ENCODE measurements around the gene BEGAIN.

DNA sequence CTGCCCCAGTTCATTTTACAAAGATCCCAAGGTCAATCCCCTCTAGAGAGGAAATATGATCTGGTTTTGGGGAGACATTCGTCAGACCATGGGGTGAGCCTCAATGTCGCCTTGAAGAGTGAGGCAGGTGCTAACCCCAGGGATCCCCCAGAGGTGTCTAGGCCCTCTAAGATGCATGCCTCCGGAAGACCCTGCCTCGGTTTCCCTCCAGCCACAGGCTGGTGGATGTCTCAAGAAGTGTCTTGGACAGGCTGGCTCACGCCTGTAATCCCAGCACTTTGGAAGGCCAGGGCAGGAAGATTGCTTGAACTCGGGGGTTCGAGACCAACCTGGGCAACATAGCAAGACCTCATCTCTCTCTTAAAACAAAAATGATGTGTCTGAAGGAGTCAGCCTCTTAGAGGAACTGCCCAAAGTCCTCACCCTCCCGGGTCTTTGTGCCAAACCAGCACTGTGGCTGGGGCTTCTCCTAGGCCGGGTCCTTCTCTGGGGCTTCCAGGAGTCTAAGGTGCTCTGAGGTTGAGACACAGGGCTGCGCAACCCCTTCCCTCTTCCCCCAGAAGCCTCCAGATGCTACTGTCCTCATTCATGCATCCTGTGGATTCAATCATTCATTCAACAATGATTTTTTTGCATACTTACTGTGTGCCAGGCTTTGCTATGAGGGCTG lies 24.7 kb upstream of the BEGAIN start:
- TF ChIP-seq ZNF274 (IDR thresholded peaks at IDR 0.05; ENCODE audit: borderline replicate concordance, extremely low read depth, low read length): no peak
- no peak for TF ChIP-seq ATF2 (IDR thresholded peaks at IDR 0.05; ENCODE audit: low read length)
- TF ChIP-seq, protein P1, sequence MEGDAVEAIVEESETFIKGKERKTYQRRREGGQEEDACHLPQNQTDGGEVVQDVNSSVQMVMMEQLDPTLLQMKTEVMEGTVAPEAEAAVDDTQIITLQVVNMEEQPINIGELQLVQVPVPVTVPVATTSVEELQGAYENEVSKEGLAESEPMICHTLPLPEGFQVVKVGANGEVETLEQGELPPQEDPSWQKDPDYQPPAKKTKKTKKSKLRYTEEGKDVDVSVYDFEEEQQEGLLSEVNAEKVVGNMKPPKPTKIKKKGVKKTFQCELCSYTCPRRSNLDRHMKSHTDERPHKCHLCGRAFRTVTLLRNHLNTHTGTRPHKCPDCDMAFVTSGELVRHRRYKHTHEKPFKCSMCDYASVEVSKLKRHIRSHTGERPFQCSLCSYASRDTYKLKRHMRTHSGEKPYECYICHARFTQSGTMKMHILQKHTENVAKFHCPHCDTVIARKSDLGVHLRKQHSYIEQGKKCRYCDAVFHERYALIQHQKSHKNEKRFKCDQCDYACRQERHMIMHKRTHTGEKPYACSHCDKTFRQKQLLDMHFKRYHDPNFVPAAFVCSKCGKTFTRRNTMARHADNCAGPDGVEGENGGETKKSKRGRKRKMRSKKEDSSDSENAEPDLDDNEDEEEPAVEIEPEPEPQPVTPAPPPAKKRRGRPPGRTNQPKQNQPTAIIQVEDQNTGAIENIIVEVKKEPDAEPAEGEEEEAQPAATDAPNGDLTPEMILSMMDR (IDR thresholded peaks at IDR 0.05; ENCODE audit: control extremely low read depth in 1 of 3, insufficient read depth in 1 of 3, low read depth in 1 of 3, low read length in 3 of 3): no peak
- TF ChIP-seq RBBP5 (IDR thresholded peaks at IDR 0.05; ENCODE audit: borderline replicate concordance, low read depth, low read length): no peak
- TF ChIP-seq EP300 (IDR thresholded peaks at IDR 0.05; ENCODE audit: borderline replicate concordance in 1 of 2, low read depth in 2 of 2, low read length in 2 of 2): no peak
- TF ChIP-seq SP2 (IDR thresholded peaks at IDR 0.05; ENCODE audit: low read length): no peak
- no peak for TF ChIP-seq RFX5 (IDR thresholded peaks at IDR 0.05; ENCODE audit: borderline replicate concordance, low read depth, low read length)
- no peak for TF ChIP-seq GABPA (IDR thresholded peaks at IDR 0.05; ENCODE audit: borderline replicate concordance, insufficient read depth, low read length)
- no peak for TF ChIP-seq POLR2A (IDR thresholded peaks at IDR 0.05; ENCODE audit: control extremely low read depth in 1 of 2, low read depth in 2 of 2, low read length in 2 of 2)
- TF ChIP-seq SIN3A (conservative IDR thresholded peaks at IDR 0.05 in 1 of 2, IDR thresholded peaks at IDR 0.05 in 1 of 2; ENCODE audit: low read depth in 1 of 2, low read length in 2 of 2): no peak
- TF ChIP-seq TAF1 (IDR thresholded peaks at IDR 0.05; ENCODE audit: low read depth, low read length): no peak
- TF ChIP-seq CBX5 (IDR thresholded peaks at IDR 0.05; ENCODE audit: low read depth, low read length): no peak
- no peak for TF ChIP-seq SP1 (IDR thresholded peaks at IDR 0.05; ENCODE audit: low read depth, low read length)

All from H1 (cell line).